Astrocyte (in vitro differentiated cells and primary cell): Measurements from ENCODE around the gene ANKRD52. TPM values are rescaled to one million over a fixed set of nuclear protein-coding genes. Genes with fewer than 3 reads are reported as not detected.
A peak's percentile ranks its signal among the peaks of the same experiment; 100 is the strongest.

ENCODE experiments used
- DNase-seq: peaks from one replicate; pipeline ENCODE4 v3.0.0-alpha.2; 2010; ENCODE audit warnings: low read depth
- FAIRE-seq: peaks from 2 replicates; lab custom pipeline; 2011; peaks lifted over from hg19 to GRCh38; lab: Jason Lieb, UNC
- H2AFZ ChIP-seq: 2 replicates; pipeline ENCODE4 v1.6.0; 2012; ENCODE audit warnings: low read depth, low read length, inconsistent platforms
- H3K27ac ChIP-seq: 2 replicates; pipeline ENCODE4 v1.5.1; 2011; ENCODE audit warnings: low read depth, low read length, inconsistent platforms
- H3K27me3 ChIP-seq: 2 replicates; pipeline ENCODE4 v1.6.0; 2011; ENCODE audit warnings: low read length, inconsistent platforms; ENCODE audit not compliant: insufficient read depth
- H3K36me3 ChIP-seq: 2 replicates; pipeline ENCODE4 v1.5.1; 2011; ENCODE audit warnings: low read length, inconsistent platforms; ENCODE audit not compliant: insufficient read depth
- H3K4me1 ChIP-seq: 2 replicates; pipeline ENCODE4 v1.5.1; 2011; ENCODE audit warnings: low read length, inconsistent platforms; ENCODE audit not compliant: insufficient read depth
- H3K4me2 ChIP-seq: 2 replicates; pipeline ENCODE4 v1.6.0; 2012; ENCODE audit warnings: low read length, inconsistent platforms
- H3K4me3 ChIP-seq: 2 replicates; pipeline ENCODE4 v1.5.1; 2011; ENCODE audit warnings: low read depth, mild to moderate bottlenecking, low read length, inconsistent platforms; ENCODE audit not compliant: insufficient read depth
- H3K79me2 ChIP-seq: 2 replicates; pipeline ENCODE4 v1.6.0; 2012; ENCODE audit warnings: mild to moderate bottlenecking, low read length, inconsistent platforms; ENCODE audit not compliant: insufficient read depth
- H3K9ac ChIP-seq: 2 replicates; pipeline ENCODE4 v1.6.0; 2012; ENCODE audit warnings: mild to moderate bottlenecking, low read length, inconsistent platforms
- H3K9me3 ChIP-seq: 2 replicates; pipeline ENCODE4 v1.5.1; 2012; ENCODE audit warnings: low read depth, mild to moderate bottlenecking, low read length, inconsistent platforms; ENCODE audit not compliant: insufficient read depth
- H4K20me1 ChIP-seq: 2 replicates; pipeline ENCODE4 v1.6.0; 2012; ENCODE audit warnings: low read length, inconsistent platforms; ENCODE audit not compliant: insufficient read depth
- H3K27ac Mint-ChIP-seq: one replicate; pipeline ENCODE4 v1.8.0; 2021; ENCODE audit warnings: mild to moderate bottlenecking, mixed read lengths; ENCODE audit not compliant: unreplicated experiment
- H3K27me3 Mint-ChIP-seq: one replicate; pipeline ENCODE4 v1.8.0; 2021; ENCODE audit warnings: low read depth, mixed read lengths; ENCODE audit not compliant: unreplicated experiment
- H3K36me3 Mint-ChIP-seq: one replicate; pipeline ENCODE4 v1.8.0; 2021; ENCODE audit warnings: low read depth, mixed read lengths; ENCODE audit not compliant: unreplicated experiment
- H3K4me1 Mint-ChIP-seq: one replicate; pipeline ENCODE4 v1.8.0; 2021; ENCODE audit warnings: low read depth, mixed read lengths; ENCODE audit not compliant: unreplicated experiment
- H3K4me3 Mint-ChIP-seq: one replicate; pipeline ENCODE4 v1.8.0; 2021; ENCODE audit warnings: mild to moderate bottlenecking, moderate library complexity, mixed read lengths; ENCODE audit not compliant: unreplicated experiment
- H3K9me3 Mint-ChIP-seq: one replicate; pipeline ENCODE4 v1.8.0; 2021; ENCODE audit warnings: mild to moderate bottlenecking, mixed read lengths; ENCODE audit not compliant: unreplicated experiment
- CTCF ChIP-seq: IDR thresholded peaks from 2 replicates; pipeline ENCODE4 v1.5.1; 2011; ENCODE audit warnings: low read depth, mild to moderate bottlenecking, inconsistent platforms, low read length, moderate library complexity; ENCODE audit not compliant: insufficient read depth
- EZH2 ChIP-seq: IDR thresholded peaks from 2 replicates; pipeline ENCODE4 v1.6.1; 2012; ENCODE audit warnings: mild to moderate bottlenecking, low read length, inconsistent platforms; ENCODE audit not compliant: insufficient read depth
- total RNA-seq: library from RNA; stranded (reverse); gene quantifications from 2 replicates; pipeline ENCODE4 v1.2.1, GENCODE V29; 2021

ANKRD52 gene
- total RNA-seq, 1 donor from 2014 or later, result 105 TPM

- FAIRE-seq, result no peak
- peaks cover 23% of the 10 kb centered on the region for H4K20me1 ChIP-seq
These were observed 68.1 kb downstream of the ANKRD52 start for GRCh38 chr12:56189918-56190694.

GRCh38 chr12:56189099-56189917 is 68.9 kb downstream of the ANKRD52 start, which contains the start of gene SMARCC2:
SMARCC2 (minus strand) TSS chr12:56189483; CDS start chr12:56189461, 22 bp downstream.
- H3K4me1 Mint-ChIP-seq, result peaks cover 6% of the 10 kb centered on the region
- H3K4me1 ChIP-seq, result peaks cover 13% of the 10 kb centered on the region
- peak within 1 kb of the TSS; percentile 66 for H3K27ac ChIP-seq
- peak within 1 kb of the TSS; percentile 100 for H3K4me2 ChIP-seq
- no peaks in the 10 kb centered on the region for H3K9me3 ChIP-seq
- peaks cover 30% of the 10 kb centered on the region for H3K79me2 ChIP-seq
- H3K36me3 Mint-ChIP-seq, result peaks cover 3% of the 10 kb centered on the region
- FAIRE-seq, result no peak
- TF ChIP-seq CTCF (peak; percentile 47), EZH2 (no peak)
- peaks cover 14% of the 10 kb centered on the region for H3K36me3 ChIP-seq
- peak within 1 kb of the TSS; percentile 93 for H3K27ac Mint-ChIP-seq
- H2AFZ ChIP-seq, result peak within 1 kb of the TSS; percentile 100
- peaks cover 23% of the 10 kb centered on the region for H4K20me1 ChIP-seq
- H3K4me3 Mint-ChIP-seq, result peak within 1 kb of the TSS; percentile 96
- no peaks in the 10 kb centered on the region for H3K9me3 Mint-ChIP-seq
- H3K4me3 ChIP-seq, result peak within 1 kb of the TSS; percentile 99
- peak; percentile 61 for DNase-seq
- no peaks in the 10 kb centered on the region for H3K27me3 Mint-ChIP-seq
- peak within 1 kb of the TSS; percentile 92 for H3K9ac ChIP-seq
- H3K27me3 ChIP-seq, result no peaks in the 10 kb centered on the region

More at GRCh38 chr12:56189918-56190694, 68.1 kb downstream of the ANKRD52 start:
- Histone ChIP-seq H3K9ac (peak overlapping the region; percentile 92), H3K4me3 (peak overlapping the region; percentile 99), H3K9me3 (no peaks in the 10 kb centered on the region), H3K79me2 (peaks cover 30% of the 10 kb centered on the region), H3K27ac (peak overlapping the region; percentile 66), H2AFZ (peak overlapping the region; percentile 100), H3K4me2 (peak overlapping the region; percentile 100), H3K27me3 (no peaks in the 10 kb centered on the region), H3K4me1 (peaks cover 13% of the 10 kb centered on the region), H3K36me3 (peaks cover 9% of the 10 kb centered on the region)
- Mint-ChIP-seq H3K9me3 (no peaks in the 10 kb centered on the region), H3K36me3 (peaks cover 3% of the 10 kb centered on the region), H3K27ac (peak overlapping the region; percentile 93), H3K27me3 (no peaks in the 10 kb centered on the region), H3K4me1 (peaks cover 6% of the 10 kb centered on the region), H3K4me3 (peak overlapping the region; percentile 96)
- DNase-seq, result peak; percentile 57
- TF ChIP-seq CTCF (no peak), EZH2 (no peak)
